Kidney capillary endothelial cell (primary cell): ENCODE data around the gene KRT10.
"Not testable (repeated sequence)": the region's sequence is repeated elsewhere in the genome, so short reads cannot be mapped to it uniquely, and the experiment has no call there.

Experiments
- DNase-seq: peaks from one replicate; pipeline ENCODE4 v3.0.0-alpha.2; 2018; ENCODE audit warnings: low spot score

Gene KRT10

DNA sequence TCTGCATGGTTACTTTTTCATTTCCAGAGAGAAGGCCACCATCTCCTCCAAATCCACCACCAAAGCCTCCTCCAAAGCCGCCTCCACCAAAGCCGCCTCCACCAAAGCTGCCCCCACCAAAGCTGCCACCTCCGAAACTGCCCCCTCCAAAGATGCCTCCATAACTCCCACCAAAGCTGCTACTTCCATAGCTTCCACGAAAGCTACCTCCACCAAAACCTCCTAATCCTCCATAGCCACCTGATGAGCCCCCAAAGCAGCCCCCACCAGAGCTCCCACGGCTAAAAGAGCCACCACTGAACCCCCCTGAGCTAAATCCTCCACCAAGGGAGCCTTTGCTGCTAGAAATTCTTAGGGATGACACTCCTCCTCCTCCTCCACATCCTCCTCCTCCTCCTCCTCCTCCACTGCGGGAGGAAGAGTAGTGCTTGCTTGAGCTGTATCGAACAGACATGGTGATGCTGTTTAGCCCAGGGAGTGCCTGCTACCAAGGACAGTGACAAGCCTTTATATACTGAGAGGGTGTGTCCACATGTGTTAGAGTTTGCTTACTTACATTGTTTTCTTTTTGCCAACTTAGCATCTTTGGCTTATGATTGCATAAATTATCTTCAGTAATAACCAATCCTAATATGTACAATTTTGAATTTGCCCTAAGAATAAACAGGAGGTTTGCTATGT, at the start of gene KRT10:
Gene KRT10 (minus strand): TSS at position 483 of the 681 bp plus-strand sequence. CDS start 29 bp downstream, at position 454.
- DNase-seq = no peak

- DNase-seq = no peak
Measured at GRCh38 chr17:40871316-40871715, 48.9 kb upstream of the KRT10 start.

DNA sequence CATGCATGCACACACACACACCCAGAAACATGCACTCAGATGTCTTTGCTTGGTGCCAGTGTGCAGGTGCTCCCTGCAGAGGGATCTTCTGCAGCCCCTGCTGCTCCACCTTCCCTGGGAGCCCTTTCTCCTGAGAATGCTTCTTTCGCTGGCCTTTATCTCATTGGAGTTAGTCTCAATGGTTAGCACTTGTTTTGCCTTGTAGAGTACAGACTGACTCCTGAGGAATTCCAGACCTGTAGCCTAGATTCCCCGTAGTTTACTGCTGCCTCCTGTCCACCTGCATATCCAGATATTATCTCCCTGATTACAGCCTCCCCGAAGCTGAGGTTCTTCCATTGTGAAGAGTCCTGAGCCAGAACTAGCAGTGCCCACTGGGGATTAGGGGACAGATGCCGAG, 47.7 kb upstream of the KRT10 start:
- DNase-seq = no peak

DNA sequence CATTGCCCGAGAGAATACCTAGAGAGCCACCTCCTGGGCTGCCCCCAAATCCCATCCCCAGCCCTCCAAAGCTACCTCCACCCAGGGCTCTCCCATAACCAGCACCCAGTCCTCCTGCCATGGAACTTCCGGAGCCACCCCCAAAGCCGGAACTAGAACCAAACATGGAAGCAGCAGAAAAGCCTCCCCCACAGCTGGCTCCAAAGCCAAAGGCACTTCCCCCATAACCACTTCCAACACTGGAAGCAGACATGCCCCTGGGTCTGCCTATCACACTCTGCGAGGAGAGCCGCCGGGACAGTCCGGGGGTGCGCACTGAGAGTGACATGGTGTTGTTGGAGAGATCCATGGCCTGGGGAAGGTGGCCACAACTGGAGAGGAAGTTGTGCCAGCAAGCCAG, 44.4 kb upstream of the KRT10 start, which contains the start of gene KRT12:
Gene KRT12 (minus strand): TSS at position 386 of the 400 bp plus-strand sequence. CDS start 37 bp downstream, at position 349.
- DNase-seq = no peak

DNA sequence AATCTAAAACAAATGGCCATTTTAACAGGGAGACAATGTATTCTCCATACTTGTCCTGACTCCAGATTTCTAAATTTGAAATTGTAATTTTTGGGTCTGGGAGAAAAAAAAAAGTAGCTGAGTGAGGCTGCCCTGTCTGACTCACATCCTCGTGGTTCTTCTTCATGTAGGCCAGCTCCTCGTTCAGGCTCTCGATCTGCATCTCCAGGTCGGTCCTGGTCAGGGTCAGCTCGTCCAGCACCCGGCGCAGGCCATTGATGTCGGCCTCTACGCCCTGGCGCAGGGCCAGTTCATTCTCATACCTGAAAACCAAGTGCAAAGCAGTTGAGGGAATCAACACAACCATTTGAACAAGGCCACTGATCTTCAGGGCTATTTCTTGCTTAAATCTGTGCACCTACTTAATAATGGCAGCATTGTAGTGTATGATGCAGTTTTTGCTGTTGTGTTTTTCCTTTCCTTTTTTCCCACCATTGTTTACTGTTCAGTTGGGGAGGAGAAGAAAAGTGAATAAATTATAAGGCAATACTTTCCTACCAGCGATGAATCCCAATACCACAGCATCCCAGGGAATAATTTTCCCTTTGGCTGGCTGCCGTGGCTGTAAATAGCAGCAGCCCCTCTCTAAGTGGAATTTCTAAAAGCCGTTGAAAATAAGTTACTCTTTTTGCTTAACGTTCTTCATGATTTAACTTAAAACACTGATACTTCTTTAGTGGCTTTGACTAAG, 42.4 kb upstream of the KRT10 start:
- no peak for DNase-seq

DNA sequence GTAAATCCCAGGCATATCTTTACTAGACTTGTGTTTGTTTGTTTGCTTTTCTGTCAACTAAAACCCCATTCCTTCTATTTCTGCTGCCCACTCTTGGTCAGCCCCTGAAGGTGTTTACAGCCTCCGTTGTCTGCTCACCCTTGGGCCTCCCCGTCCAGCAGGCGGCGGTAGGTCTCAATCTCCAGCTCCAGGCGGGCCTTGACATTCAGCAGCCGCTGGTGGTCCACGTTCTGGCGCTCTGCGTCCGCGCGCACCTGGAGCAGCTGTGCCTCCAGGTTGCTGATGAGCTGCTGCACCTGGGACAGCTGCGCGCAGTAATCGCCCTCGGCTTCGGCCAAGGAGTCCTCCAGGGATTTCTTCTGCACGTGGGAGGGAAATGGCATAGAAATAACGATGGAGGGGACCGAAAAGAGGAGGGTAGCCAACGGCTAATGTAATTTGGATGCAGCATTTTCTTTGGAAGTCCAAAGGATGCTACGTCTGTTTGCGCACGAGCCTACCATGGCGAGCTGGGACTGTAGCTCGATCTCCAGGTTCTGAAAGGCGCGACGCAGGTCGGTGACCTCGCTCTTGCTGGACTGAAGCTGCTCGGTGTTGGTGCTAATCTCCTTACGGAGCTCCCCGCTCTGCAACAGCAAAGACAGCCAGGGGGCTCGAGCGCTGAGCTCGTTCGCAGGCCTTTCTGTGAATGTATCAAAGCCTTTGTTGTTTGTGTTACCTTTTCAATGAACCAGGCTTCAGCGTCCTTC, 40.7 kb upstream of the KRT10 start:
- no peak for DNase-seq

- DNase-seq = no peak
Measured at GRCh38 chr17:40859536-40859935, 37.1 kb upstream of the KRT10 start.

- not testable (repeated sequence) for DNase-seq
Measured at GRCh38 chr17:40858667-40859066, 36.3 kb upstream of the KRT10 start.

GRCh38 chr17:40857535-40857934, 35.1 kb upstream of the KRT10 start:
- DNase-seq = no peak

- peak; percentile 77 for DNase-seq
Measured at GRCh38 chr17:40854175-40854814, 31.9 kb upstream of the KRT10 start.

GRCh38 chr17:40852364-40852763, 29.9 kb upstream of the KRT10 start:
- DNase-seq = no peak

GRCh38 chr17:40850293-40850972, 28.0 kb upstream of the KRT10 start:
- DNase-seq = no peak

GRCh38 chr17:40849723-40850122, 27.3 kb upstream of the KRT10 start:
- DNase-seq = no peak

GRCh38 chr17:40848583-40849235, 26.3 kb upstream of the KRT10 start:
- DNase-seq = no peak

GRCh38 chr17:40846515-40847144, 24.2 kb upstream of the KRT10 start:
- DNase-seq = no peak

DNA sequence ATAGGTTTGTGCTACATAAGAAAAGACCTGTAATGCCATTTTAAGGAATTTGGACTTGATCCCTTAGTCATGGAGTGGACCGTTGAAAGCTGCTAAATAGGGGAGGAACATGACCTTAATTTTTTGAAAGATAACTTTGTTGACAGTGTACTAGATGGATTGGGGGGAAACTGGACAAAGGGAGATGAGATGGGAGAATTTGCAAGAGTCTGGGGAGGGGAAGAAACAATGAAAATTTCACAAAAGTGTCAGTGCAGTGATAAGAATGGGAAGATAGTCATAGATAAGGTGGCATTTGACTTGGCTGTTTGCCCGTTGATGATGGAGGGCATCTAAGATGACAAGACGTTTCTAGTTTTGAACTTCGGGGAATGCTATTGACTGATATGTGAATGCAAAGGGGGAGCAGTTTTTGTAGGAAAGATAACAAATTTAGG, 22.3 kb upstream of the KRT10 start:
- DNase-seq = no peak

- DNase-seq = no peak
Measured at GRCh38 chr17:40843242-40843641, 20.8 kb upstream of the KRT10 start.

DNA sequence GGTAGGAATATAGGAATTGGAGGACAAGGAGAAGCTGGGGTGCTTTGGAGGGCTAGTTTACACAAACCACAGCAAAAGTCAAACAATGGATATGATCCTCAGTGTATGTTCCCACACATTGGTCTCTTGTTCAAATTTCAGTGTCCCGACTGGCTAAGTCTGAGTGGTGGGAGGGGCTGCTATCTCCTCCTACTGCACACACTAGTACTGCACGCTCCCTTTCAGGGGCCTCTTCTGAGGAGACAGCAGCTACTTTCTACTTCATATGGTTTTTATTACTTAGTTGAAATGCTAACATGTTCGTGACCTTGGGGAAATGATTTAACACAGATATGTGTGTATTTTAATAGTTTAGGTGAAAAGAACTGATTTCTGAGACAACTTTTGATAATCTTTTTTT, 18.8 kb upstream of the KRT10 start:
- no peak for DNase-seq

GRCh38 chr17:40839194-40839593, 16.8 kb upstream of the KRT10 start:
- no peak for DNase-seq

DNA sequence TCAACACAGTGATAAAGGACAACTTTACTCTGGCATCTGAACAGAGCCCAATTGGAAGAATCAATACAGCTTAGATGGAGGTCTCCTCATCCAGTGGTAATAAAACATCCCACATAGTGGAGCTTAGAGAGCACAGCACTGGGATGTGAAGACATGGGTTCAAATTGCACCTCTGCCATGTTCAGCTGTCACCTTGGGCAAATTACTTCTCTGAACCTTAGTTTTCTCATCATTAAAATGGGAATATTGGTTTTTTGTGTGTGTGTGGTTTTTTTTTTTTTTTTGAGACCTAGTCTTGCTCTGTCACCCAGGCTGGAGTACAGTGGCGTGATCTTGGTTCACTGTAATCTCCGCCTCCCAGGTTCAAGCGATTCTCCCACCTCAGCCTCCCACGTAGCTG, 13.6 kb upstream of the KRT10 start:
- DNase-seq = no peak

- DNase-seq = no peak
Measured at GRCh38 chr17:40833882-40834281, 11.5 kb upstream of the KRT10 start.
